HepG2 (cell line): Measurements from ENCODE around the gene COQ8B. TPM values are rescaled to one million over a fixed set of nuclear protein-coding genes. Genes with fewer than 3 reads are reported as not detected.

Source experiments
- CEBPZ ChIP-seq: IDR thresholded peaks from 2 replicates; pipeline ENCODE4 v1.6.1; 2012; ENCODE audit warnings: low read length, improper control_type of control experiment
- E2F2 ChIP-seq: sonication (generic); formaldehyde crosslinking; IDR thresholded peaks from 2 replicates; pipeline ENCODE4 v1.4.0; 2020; ENCODE audit warnings: missing genetic modification reagents, borderline replicate concordance
- KDM6A ChIP-seq: IDR thresholded peaks from 2 replicates; pipeline ENCODE4 v1.6.1; 2016; ENCODE audit warnings: low read depth
- KLF11 ChIP-seq: IDR thresholded peaks from 2 replicates; pipeline ENCODE4 v1.6.1; 2016; ENCODE audit warnings: missing compliant biosample characterization
- MYNN ChIP-seq: sonication (generic); formaldehyde crosslinking; IDR thresholded peaks from 2 replicates; pipeline ENCODE4 v1.4.0; 2020; ENCODE audit warnings: mild to moderate bottlenecking, low read depth, missing genetic modification reagents
- NFIB ChIP-seq: sonication (generic); formaldehyde crosslinking; IDR thresholded peaks from 2 replicates; pipeline ENCODE4 v1.9.0; 2021; ENCODE audit warnings: missing genetic modification reagents, mild to moderate bottlenecking, borderline replicate concordance
- TFDP1 ChIP-seq: IDR thresholded peaks from 2 replicates; pipeline ENCODE4 v1.6.1; 2016; ENCODE audit warnings: missing compliant biosample characterization, missing genetic modification reagents, borderline replicate concordance
- ZNF569 ChIP-seq: sonication (generic); formaldehyde crosslinking; IDR thresholded peaks from 2 replicates; pipeline ENCODE4 v1.5.0; 2020; ENCODE audit warnings: mild to moderate bottlenecking, missing genetic modification reagents, moderate library complexity, borderline replicate concordance
- ZNF768 ChIP-seq: sonication (generic); formaldehyde crosslinking; IDR thresholded peaks from 2 replicates; pipeline ENCODE4 v1.4.0; 2020; ENCODE audit warnings: missing genetic modification reagents
- ZNF788 ChIP-seq: sonication (generic); formaldehyde crosslinking; IDR thresholded peaks from 2 replicates; pipeline ENCODE4 v1.5.0; 2020; ENCODE audit warnings: mild to moderate bottlenecking, missing genetic modification reagents, borderline replicate concordance
- polyA plus RNA-seq, 8 experiments: library from polyadenylated mRNA; depleted of rRNA in 3 of 8; stranded (reverse) in 7 of 8; unstranded in 1 of 8; fragments of >200 nt; fragmentation: Illumina TruSeq in 4 of 8; extraction: Trizol in 4 of 8; gene quantifications; 2 replicates each; pipeline versions ENCODE4 v1.2.1 to v1.2.3, GENCODE V29; 2011 to 2016; ENCODE audit warnings: low read depth in 4 of 8, missing spikeins in 1 of 8, mixed read lengths in 1 of 8; ENCODE audit not compliant: insufficient read depth in 1 of 8
- total RNA-seq, 5 experiments: library from RNA; depleted of rRNA; stranded (reverse); fragments of >200 nt; fragmentation: Illumina TruSeq; extraction: Trizol; gene quantifications; 2 replicates each; pipeline ENCODE4 v1.2.3, GENCODE V29; 2016; ENCODE audit warnings: low read depth in 1 of 5

COQ8B gene
- total and polyA plus RNA-seq, 2 of the 13 experiments (the other 11 are each of a cell fraction or from before 2014, with no cell fraction given) = 12.3 to 17.2 TPM

GRCh38 chr19:40716031-40716481 is 630 bp downstream of the COQ8B start (continued):
- no peak for TF ChIP-seq E2F2 (CRISPR knock-in tag)
- no peak for TF ChIP-seq ZNF569
- 0 out of 2 replicates have a peak, but pooled peaks have one; percentile 27 for TF ChIP-seq NFIB
- no peak for TF ChIP-seq MYNN (CRISPR knock-in tag)
- TF ChIP-seq TFDP1 (CRISPR knock-in tag) = no peak
- TF ChIP-seq CEBPZ = no peak
- no peak for TF ChIP-seq KLF11 (CRISPR knock-in tag)
- TF ChIP-seq KDM6A = no peak
- peak; percentile 82; the same call in 1 of the 2 replicates for TF ChIP-seq ZNF768 (CRISPR knock-in tag)
- no peak for TF ChIP-seq ZNF788 (CRISPR knock-in tag)
